GM12872 (cell line): ENCODE measurements around the gene ZNF783.

Experiments
- CTCF ChIP-seq: IDR thresholded peaks from 3 replicates; pipeline ENCODE4 v1.5.1; 2011; ENCODE audit warnings: low read depth, mild to moderate bottlenecking, low read length, moderate library complexity; ENCODE audit not compliant: insufficient read depth

The ZNF783 gene

DNA sequence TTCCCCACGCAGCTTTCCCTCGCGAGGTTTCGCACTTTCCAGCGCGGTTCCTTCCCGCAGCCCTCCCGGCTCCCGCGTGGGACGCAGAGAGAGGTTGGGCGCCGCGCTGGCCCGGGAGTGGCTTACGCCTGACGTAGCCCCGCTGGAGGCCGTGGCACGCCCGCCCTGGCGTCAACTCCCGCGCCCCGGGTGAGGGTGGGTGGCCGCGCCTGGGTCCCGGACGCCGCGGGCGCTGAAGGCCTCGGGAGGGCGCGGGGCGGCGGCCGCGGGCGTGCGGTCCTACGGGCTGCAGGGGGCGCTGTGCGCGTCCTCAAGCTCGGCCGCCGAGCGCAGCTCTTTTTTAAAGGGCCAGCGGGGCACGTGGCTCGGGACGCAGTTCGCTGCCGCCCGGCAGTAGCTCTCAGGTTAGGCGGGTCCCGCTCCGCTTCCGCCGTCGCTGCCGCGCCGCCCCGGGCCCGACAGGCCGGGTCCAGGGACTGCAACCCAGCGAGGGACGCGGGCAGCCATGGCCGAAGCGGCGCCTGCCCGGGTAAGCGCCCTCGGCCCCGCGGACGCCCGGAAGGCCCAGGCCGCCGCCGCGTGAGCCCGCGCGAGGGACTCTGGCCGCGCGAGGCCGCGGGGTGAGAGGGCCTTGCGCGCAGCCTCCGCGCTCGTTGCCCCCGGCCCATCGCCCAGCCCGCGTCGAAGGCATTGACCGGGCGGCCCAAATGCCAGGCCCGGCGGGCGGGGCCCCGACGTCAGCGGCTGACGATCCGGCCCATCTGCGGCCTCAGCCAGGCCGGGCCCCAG, at the start of gene ZNF783:
Gene ZNF783 (plus strand): TSS at position 368 of the 789 bp plus-strand sequence. CDS start 138 bp downstream, at position 506.
- peak; percentile 72 for TF ChIP-seq CTCF

DNA sequence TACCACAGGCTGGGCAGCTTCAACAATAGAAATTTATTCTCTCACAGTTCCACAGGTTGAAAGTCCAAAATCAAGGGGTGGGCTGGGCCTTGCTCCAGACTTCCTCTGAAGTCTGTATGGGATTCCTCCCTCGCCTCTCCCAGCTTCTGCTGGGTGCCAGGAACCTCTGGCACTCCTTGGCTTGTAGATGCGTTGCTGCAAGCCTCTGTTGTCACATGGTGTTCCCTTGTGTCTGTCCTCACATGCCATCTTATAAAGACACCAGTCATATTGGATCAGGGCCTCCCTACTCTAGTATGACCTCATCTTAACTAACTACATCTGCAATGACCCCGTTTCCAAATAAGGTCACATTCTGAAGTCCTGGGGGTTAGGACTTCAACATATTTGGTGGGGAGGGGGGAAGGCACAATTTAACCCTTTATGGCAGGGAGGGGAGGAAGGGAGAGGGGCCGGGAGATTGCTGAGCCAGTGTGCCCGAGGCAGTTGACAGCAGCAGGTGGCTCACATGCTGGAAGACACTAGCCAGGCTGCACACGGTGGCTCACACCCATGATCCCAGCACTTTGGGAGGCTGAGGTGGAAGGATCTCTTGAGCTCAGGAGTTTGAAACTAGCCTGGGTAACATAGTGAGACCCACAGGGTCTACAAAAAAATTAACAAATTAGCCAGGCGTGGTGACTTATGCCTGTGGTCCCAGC, 47.8 kb upstream of the ZNF783 start:
- TF ChIP-seq CTCF = no peak

- TF ChIP-seq CTCF = no peak
Measured at GRCh38 chr7:149216402-149216801, 45.6 kb upstream of the ZNF783 start.

DNA sequence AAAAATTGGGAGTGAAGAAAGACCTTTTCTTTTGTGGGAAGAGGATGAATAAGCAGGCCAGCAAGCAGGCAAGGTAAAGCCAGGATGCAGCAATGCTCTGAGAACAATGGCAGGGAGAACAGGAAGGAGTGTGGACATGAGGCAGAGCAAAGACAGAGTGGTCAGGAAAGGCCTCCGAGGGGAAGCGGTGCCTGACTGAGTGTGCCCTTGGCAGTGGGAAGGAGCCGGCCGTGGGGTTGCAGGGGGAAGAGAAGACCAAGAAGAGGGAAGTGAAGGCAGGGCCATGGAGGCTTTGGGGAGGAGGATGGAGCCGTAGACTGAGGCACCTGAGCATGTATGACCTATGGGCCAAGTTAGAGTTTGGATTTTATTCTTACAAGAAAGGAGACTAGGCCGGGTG, 44.4 kb upstream of the ZNF783 start:
- TF ChIP-seq CTCF = no peak

GRCh38 chr7:149218469-149219420, 43.3 kb upstream of the ZNF783 start:
- no peak for TF ChIP-seq CTCF

DNA sequence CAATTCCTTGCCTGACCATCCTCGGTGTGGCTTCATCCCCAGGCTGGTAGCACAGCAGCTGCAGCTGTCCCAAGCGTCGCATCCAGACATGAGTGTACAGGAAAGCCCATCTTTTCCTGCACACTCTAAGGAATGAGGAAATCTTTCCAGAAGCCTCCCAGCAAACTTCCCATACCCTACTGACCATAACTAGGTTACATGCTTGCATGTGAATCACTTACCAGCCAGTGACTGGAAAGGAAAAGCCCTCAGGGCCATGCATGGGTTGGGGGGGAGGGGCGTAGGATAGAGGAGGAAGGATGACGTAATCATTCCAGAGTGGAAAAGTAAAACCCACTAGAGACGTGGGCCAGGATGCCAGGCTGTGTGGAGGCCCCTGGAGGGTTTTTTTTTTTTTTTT, 41.5 kb upstream of the ZNF783 start:
- no peak for TF ChIP-seq CTCF

- TF ChIP-seq CTCF = no peak
Measured at GRCh38 chr7:149223176-149223575, 38.8 kb upstream of the ZNF783 start.
